ENCODE results near the gene BSN.
"Not testable (repeated sequence)": the region's sequence is repeated elsewhere in the genome, so short reads cannot be mapped to it uniquely, and the experiment has no call there.

Gene BSN

GRCh38 chr3:49568965-49569364 lies 14.7 kb downstream of the BSN start:
- Histone ChIP-seq H3K4me1 (ENCODE audit: control insufficient read depth in 1 of 2, insufficient read depth in 1 of 2, low read depth in 1 of 2, low read length in 1 of 2) (no peaks in the 10 kb centered on the region), H3K27me3 (peaks cover 3% of the 10 kb centered on the region), H3K4me3 (ENCODE audit: low read depth in 1 of 2, low read length in 1 of 2) (no peak overlapping the region), H3K9me3 (no peaks in the 10 kb centered on the region), H3K27ac (no peak overlapping the region), H3K36me3 (no peaks in the 10 kb centered on the region)
- no peak for TF ChIP-seq CTCF (IDR thresholded peaks at IDR 0.05)

- H3K4me3 ChIP-seq (ENCODE audit: low read depth in 1 of 2, low read length in 1 of 2): no peak overlapping the region
- H3K27me3 ChIP-seq: peaks cover 3% of the 10 kb centered on the region
- no peaks in the 10 kb centered on the region for H3K4me1 ChIP-seq (ENCODE audit: control insufficient read depth in 1 of 2, insufficient read depth in 1 of 2, low read depth in 1 of 2, low read length in 1 of 2)
- no peak overlapping the region for H3K27ac ChIP-seq
- TF ChIP-seq CTCF (IDR thresholded peaks at IDR 0.05): no peak
- H3K36me3 ChIP-seq: no peaks in the 10 kb centered on the region
- H3K9me3 ChIP-seq: no peaks in the 10 kb centered on the region
Measured at GRCh38 chr3:49570028-49570654, 15.9 kb downstream of the BSN start.

GRCh38 chr3:49582177-49582576 lies 27.9 kb downstream of the BSN start:
- no peak overlapping the region for H3K27ac ChIP-seq
- no peak overlapping the region for H3K4me3 ChIP-seq (ENCODE audit: low read depth in 1 of 2, low read length in 1 of 2)
- no peak for TF ChIP-seq CTCF (IDR thresholded peaks at IDR 0.05)
- peaks cover 11% of the 10 kb centered on the region for H3K27me3 ChIP-seq
- no peaks in the 10 kb centered on the region for H3K36me3 ChIP-seq
- no peaks in the 10 kb centered on the region for H3K4me1 ChIP-seq (ENCODE audit: control insufficient read depth in 1 of 2, insufficient read depth in 1 of 2, low read depth in 1 of 2, low read length in 1 of 2)
- H3K9me3 ChIP-seq: no peaks in the 10 kb centered on the region

GRCh38 chr3:49585261-49585755 lies 31.0 kb downstream of the BSN start:
- not testable (repeated sequence) for H3K4me1 ChIP-seq (ENCODE audit: control insufficient read depth in 1 of 2, insufficient read depth in 1 of 2, low read depth in 1 of 2, low read length in 1 of 2); H3K4me3 ChIP-seq (ENCODE audit: low read depth in 1 of 2, low read length in 1 of 2); H3K27ac ChIP-seq; H3K9me3 ChIP-seq; H3K36me3 ChIP-seq
- peaks cover 16% of the 10 kb centered on the region for H3K27me3 ChIP-seq

DNA sequence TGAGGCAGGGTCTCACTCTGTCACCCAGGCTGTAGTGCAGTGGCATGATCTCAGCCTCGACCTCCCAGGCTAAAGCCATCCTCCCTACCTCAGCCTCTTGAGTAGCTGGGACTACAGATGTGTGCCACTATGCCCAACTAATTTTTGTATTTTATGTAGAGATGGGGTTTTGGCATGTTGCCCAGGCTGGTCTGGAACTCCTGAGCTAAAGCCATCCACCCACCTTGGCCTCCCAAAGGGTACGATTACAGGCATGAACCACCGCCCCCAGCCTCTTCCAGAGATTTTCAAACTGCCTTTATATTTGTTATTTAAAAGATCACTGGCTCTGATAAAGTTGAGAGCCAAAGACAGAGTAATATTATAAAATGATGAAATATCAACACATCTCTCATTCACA lies 37.3 kb downstream of the BSN start:
- no peaks in the 10 kb centered on the region for H3K4me1 ChIP-seq (ENCODE audit: control insufficient read depth in 1 of 2, insufficient read depth in 1 of 2, low read depth in 1 of 2, low read length in 1 of 2)
- TF ChIP-seq CTCF (IDR thresholded peaks at IDR 0.05): no peak
- peaks cover 11% of the 10 kb centered on the region for H3K27me3 ChIP-seq
- no peak overlapping the region for H3K27ac ChIP-seq
- H3K9me3 ChIP-seq: no peaks in the 10 kb centered on the region
- H3K36me3 ChIP-seq: no peaks in the 10 kb centered on the region
- no peak overlapping the region for H3K4me3 ChIP-seq (ENCODE audit: low read depth in 1 of 2, low read length in 1 of 2)

DNA sequence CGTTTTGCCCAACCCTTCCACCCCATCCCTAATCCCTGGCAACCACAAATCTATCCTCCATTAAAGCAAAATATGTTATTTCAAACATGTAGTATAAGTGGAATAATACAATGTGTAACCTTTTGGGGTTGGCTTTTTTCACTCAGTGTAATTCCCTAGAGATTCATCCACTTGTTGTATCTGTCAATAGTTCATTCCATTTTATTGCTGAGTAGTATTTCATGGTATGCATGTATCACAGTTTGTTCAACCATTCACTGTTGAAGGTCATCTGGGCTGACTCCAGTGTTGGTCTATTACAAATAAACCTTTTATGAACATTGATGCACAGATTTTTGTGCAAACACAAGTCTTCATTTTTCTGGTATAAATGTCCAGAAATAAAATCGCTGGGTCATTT lies 38.8 kb downstream of the BSN start:
- no peak overlapping the region for H3K27ac ChIP-seq
- TF ChIP-seq CTCF (IDR thresholded peaks at IDR 0.05): no peak
- no peaks in the 10 kb centered on the region for H3K27me3 ChIP-seq
- no peak overlapping the region for H3K4me3 ChIP-seq (ENCODE audit: low read depth in 1 of 2, low read length in 1 of 2)
- no peaks in the 10 kb centered on the region for H3K9me3 ChIP-seq
- no peaks in the 10 kb centered on the region for H3K4me1 ChIP-seq (ENCODE audit: control insufficient read depth in 1 of 2, insufficient read depth in 1 of 2, low read depth in 1 of 2, low read length in 1 of 2)
- no peaks in the 10 kb centered on the region for H3K36me3 ChIP-seq
